HT-29 (cell line): ENCODE results near the gene RFX8. TPM values are rescaled to one million over a fixed set of nuclear protein-coding genes. Genes with fewer than 3 reads are reported as not detected.
"Not testable (repeated sequence)": the region's sequence is repeated elsewhere in the genome, so short reads cannot be mapped to it uniquely, and the experiment has no call there.

Experiments
- DNase-seq: peaks from one replicate; pipeline ENCODE4 v3.0.0-alpha.2; 2015; ENCODE audit warnings: low spot score
- total RNA-seq: library from RNA; depleted of rRNA; stranded (reverse); fragments of >200 nt; shearing (Covaris generic); gene quantifications from 2 replicates; pipeline ENCODE4 v1.2.3, GENCODE V29; 2014

Gene RFX8
- total RNA-seq, 1 experiment from 2014 or later, result not detected

DNA sequence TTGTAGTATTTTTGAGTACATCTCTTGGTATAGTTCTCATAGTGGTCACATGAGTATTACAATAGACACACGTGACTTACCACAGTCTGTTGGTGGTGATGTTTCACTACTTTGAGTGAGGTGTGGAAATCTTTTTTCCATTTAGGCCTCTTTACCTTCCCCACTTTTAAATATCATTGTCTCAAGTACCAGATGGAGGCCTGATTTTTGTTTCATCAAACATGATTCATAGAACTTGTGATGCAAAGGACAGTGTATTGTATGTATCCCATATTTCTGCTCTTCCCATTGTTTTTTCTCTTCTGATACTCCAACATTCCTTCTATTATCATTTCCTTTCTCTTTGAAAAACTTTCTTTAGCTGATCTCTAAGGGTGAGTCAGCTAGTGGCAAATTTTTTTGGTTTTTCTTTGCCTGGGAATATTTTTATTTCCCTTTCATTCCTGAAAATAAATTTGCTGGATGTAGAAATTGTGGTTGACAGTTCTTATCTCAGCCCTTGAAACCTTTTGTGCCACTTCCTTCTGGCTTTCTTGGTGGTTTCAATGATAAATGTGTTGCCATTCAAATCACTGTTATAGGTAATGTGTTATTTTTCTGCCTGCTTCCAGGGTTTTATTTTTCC is 32.8 kb downstream of the RFX8 start:
- no peak for DNase-seq

DNA sequence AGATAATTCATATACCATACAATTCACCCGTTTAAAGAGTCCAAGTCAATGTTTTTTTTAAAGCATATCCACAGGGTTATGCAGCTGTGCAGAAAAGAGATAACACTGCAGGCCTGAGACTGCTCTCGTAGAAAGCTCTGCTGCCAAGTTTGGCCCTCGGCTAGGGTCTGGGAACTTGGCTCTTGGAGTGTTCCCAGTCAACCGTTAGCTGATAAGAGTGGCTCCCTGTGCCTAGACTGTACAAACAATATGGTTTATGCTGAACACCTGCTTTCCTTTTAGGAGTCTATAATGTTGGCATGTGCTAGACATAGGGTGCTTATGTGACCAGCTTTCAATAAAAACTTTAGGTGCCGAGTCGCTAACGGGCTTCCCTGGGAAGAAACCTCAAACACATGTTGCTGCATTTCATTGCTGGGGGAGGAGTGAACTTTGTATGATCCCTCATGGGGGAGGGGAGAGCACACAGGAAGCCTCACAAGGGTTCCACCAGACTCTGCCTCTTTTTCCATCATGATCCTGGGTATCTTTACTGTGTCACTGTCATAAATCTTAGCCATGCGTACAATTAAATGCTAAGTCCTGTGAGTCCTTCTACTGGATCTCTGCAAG is 34.7 kb downstream of the RFX8 start:
- DNase-seq, result no peak

DNA sequence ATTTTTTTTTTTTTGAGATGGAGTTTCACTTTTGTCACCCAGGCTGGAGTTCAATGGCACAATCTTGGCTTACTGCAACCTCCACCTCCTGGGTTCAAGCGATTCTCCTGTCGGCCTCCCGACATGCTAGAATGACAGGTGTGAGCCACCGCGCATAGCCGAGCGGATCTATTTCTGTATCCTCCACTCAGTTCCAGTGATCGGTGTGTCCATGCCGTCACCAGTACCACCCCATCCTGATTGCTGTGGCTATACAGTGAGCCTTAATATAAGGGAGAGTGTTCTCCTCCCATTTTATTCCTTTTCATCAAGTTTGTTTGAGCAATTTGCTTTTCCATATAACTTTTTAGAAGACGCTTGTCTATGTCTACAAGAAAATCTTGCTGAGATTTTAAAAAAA is 35.2 kb downstream of the RFX8 start:
- no peak for DNase-seq

DNA sequence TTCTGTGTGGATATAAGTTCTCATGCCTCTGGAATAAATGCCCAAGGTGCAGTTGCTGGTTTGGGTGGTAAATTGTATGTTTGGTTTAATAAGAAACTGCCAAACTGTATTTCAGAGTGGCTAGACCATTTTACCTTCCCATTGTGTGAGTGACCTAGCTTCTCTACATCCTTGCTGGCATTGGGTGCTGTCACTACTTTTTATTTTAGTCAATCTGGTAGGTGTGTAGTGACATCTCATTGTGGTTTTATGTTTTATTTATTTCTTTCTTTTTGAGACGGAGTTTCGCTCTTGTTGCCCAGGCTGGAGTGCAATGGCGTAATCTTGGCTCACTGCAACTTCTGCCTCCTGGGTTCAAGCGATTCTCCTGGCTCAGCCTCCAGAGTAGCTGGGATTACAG is 36.4 kb downstream of the RFX8 start:
- DNase-seq, result not testable (repeated sequence)

DNA sequence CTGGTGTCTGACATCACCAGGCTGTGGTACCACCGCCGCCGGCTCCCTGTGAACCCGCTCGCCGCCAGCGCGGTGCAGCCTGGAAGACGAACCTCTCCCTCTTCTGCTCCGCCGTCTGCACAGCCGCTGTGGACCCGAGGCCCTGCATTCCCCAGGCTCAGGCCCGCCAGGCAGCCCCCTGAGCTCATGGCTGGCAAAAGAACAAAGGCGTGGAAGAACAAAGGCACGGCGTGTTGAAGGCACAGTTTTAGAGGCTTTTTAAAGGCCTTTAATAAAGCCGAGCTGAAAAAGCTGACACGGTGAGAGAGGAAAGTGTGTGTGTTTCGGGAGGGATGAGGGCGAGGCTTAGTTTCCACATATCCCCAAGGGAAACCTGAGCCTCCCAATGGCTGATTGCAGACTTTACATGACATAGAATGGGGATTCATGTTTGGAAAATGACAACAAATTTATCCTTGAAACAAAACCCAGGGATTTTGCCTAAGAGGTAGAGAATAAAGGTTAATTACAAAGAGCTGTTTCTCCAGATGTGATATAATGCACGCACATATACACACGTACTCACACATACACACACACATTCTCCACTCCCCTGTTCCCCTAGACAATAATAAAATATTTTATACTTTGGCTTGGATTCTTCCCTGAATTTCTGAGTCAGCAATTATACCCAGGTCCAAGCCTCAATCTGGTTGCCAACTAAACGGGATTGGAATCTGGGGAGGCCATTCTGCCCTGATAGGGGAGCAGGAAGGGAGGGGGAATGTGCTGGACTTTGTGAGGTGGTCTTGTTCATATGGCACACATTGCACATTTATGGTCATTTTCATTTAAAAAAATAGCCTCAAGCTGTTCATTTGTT is 39.7 kb downstream of the RFX8 start:
- DNase-seq, result no peak

DNA sequence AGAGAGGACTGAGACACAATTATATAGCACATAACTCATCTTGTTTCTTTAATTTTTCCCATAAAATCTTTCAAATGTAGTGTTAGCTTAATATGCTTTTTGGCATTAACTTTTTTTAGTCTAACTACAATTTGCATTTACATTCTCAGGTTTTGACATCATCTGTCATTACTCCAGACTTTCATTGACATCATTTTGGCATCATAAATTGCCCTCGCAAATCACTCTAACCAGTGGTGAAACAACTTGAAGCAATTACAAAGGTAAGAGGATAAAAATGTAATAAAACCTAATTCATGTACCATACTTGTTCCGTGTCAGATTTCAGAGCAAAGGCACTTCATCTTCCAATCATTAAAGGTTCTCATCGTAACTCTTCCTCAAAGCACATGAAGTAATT is 41.4 kb downstream of the RFX8 start:
- DNase-seq, result no peak

DNA sequence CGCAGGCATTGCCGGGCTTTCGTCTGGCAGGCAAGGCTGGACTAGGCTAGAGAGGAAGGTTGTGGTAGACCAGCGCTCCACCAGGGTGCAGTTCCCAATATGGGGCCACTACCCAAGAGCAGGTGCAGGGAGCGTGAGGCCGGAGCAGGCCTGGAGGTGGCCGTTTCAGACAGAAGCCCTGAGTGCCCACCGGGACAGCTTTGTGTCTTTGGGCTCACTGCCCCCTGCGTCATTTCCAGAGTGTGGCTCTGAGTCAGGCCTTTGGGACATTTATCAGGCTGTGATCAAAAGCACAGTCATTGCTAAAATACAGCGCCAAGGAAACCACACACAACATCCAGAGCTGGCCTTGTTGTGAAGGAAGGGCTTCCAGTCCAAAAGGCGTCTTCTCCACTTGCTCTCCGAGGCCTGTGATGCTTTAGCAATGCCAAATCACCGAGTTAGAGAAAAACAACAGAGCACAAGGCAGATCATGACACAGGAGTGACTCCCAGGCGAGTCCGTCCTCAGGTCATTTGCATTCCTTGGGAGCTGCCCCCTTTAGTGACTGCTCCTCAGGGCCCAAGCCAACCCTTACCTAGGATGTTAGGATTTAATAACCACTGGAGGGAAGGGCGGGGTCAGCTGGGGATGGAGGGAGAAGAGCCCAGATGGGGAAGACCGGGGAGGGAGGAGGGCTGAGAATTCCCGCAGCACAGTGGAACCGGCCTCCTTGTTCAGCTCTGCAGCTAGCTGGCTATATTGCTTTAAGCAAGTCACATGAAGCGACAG is 42.3 kb downstream of the RFX8 start:
- no peak for DNase-seq

DNA sequence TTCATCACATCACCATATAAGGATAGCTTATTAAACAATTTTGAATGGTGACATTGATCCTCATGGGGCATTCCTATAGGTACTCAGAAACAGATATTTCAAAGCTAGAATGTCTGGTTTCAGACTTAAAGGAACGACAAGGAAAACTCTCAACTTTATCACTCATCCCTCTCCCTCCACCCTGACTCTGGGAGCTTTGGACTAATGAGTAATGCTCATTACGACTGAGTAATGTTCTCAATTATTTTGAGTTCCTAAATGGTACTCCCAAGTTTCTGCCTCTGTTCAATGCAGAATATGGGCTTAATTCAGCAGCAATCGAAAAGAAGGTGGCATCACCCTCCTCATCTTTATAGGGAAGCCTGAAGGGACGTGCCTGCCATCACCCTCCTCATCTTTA is 43.4 kb downstream of the RFX8 start:
- DNase-seq, result no peak

DNA sequence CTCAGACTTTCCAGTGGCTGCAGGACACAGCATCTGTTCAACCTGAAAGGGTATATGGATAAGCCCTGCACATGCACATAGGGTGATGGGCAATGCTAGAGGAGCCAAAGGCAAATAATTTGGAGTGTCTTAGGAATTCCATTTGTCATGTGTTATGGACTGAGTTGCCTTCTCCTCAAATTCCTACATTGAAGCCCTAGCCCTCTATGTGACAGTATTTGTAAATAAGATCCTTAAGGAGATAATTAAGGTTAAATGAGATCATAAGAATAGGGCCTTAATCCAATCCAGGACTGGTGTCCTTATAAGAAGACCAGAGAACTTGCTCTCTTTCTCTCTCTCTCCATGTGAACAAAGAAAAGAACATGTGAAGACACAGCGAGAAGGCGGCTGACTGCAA is 44.8 kb downstream of the RFX8 start:
- no peak for DNase-seq

DNA sequence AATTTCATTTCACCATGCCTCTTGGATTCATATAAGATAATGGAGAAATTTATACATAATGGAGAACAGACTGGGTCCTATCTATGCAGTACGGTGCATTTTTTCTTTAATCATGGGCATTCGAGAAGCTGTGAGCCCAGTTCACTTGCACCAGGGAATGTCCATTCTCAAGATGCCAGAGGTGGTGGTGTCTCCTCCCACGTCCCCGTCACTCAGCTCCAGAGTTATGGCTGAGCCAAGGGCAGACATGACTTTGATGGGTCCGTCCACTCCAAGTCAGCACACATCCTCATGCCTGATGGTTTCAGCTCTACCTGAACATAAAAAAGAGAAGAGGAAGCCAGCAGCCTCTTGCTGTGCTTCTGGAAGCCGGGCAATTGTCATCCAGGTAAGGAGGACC is 45.5 kb downstream of the RFX8 start:
- DNase-seq, result no peak

DNA sequence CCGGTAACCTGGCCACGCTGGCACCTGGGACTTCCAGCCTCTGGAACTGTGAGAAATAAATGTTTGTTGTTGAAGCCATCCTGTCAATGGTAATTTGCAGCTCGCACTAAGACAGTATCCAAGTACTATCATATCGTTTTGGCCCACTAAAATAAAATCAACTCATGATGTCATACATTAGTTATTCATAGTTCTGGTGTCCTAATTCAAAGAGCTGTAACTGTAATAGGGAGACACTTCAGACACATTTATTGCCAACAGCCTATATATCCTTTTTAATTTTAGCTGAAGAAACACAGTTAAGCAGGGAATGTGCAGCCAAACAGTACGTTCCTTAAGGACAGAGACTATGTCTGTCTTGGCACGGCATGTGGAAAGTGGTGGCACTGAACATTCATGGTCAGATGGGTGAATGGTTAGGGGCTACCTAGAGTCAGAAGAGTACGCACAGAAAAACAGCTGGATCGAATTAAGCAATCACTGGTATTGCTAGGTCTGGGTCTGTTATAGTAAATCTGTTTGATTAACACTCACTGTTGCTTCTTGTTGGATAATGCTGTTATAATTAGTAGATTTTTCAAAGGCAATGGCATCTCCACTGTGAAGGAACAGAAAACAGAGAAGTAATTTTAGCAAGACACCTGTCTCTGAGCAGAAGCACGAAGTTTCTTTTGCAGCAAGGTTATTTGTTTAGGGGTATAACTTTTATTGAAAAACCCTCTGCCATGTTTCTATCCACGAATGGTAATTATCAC is 46.3 kb downstream of the RFX8 start:
- DNase-seq, result no peak

DNA sequence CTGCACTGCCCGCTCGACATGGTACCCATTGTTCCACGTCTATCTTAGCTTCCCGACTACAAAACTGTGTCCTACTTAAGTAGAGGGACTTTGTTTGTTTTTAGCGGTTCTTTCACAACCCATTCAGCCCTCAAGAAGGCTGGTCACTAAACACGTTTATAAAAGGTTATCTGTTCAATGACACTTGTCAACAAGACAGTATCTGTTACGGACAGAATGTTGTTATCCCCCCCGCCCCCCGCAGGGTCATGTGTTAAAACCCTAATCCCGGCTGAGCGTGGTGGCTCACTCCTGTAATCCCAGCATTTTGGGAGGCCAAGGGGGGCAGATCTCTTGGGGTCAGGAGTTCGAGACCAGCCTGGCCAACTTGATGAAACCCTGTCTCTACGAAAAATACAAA is 47.2 kb downstream of the RFX8 start:
- DNase-seq, result no peak

DNA sequence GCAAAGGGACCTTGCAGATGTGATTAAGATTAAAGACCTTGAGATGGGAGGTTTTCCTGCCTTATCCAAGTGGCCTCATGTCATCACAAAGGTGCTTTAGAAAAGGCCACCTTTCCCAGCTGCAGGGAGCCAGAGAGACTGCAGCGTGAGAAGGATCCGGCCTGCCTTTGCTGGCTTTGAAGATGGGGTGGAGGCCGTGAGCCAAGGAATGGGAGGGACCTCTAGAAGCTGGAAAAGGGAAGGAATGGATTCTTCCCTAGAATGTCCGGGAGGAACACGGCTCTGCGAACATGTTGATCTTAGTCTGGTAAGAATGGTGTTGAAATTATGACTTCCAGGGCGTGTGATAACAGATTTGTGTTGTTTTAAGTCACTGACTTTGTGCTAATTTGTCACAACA is 47.7 kb downstream of the RFX8 start:
- no peak for DNase-seq

DNA sequence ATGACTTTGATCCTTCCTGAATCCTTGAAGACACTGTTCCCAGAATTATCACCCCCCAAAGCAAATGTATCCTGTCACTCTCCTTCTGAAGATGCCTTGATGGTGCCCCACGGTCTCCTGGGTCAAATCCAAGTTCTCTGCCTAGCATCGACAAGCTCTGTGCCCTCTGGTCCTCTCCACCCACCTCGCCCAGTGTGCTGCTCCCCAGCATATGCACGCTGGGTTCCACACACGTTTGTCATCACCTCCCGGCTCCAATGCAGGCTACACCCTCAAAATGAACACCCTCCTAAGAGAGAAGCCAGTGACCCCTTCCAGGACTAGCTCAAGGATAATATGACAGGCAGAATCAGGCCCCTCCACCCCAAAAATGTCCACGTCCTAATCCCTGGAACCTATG is 48.1 kb downstream of the RFX8 start:
- DNase-seq, result no peak

DNA sequence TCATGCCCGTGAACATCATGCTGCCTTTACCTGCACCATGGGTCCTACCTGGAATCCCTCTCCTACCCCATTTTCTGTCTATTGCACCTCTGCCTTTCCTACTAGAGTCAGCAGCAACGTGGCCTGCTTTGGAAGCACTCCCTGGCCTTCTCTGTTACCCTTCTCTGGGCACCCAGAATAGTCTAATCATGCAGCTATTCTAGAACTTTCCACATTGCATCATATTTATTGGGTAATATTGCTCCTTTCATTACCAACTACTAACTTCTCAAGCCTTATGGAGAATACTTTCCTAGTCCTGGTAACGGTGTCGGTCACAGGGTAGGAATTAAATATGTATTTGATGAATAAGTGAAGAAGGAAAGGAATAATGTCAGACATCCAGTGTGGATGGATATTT is 54.3 kb downstream of the RFX8 start:
- no peak for DNase-seq

DNA sequence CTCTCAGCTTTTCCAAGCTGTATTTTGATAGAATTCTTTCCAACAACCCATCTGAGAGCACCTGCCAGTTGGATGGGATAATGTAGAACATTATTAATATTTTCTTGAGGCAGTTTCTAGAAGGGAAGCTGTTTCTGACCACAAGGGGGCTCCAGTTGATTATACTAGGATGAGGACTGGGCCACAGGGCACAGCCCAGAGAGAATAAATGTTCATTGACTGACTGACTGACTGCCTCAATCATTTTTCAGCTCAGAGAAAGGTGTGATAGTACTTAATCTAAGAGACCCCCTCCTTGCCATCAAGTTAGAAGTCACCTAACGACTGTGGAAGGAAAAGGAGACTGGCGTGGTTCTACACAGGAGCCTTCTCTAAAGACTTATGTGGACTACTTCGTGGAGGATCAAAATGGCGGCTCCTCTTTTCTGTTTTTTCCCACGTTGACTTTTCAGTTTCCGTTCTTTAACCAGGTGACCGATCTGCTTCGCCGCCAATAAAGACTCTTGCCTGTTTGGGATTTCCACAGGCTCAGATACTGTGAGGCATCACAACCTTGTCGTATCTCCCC is 55.7 kb downstream of the RFX8 start:
- peak; percentile 81 for DNase-seq

DNA sequence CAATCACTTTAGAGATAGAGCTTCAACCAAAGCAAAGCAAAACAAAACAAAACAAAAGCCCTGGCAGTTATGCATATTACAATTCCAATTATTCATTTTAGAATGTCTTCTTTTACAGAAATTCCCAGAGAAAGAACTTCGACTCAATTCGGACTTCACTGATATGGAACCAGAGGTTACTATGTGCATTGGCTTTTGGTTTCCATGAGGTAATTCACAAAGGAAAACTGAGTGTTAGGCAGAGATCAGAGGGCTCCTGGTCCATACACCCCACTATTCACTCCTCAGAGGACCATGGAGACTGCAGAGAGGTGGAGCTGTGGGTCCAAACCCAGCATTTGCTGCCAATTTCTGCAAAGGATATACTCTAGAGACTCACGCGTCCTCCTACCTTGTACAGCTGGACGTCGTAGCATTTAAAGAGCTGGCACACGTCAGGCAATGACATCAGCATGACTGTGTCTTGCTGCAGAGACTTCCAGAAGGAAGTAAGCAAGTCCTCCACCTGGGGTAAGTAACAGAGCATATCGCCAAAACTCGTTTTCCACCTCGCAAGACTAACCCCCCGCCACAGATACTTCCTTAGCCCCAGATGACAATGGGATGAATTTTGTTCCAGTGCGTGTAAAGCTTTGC is 56.3 kb downstream of the RFX8 start:
- no peak for DNase-seq

DNA sequence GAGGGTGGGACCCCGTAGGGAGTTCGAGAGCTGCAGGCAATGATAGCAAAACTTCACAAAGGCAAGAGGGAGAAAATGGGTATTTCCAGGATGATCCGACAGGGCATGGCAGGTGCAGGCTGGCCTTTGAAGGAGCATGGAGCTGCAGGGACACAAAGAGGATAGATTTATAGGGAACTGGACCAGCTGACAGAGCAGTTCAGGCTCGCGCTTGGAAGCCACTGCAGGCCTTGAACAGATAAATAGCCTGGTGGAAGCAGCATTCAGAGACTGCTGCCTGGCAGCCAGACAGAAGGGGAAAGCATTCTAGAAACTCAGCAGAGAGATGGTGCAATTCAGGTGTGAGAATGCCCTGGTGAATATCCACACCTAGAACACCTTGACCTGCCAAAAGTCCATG is 58.3 kb downstream of the RFX8 start:
- DNase-seq, result no peak

DNA sequence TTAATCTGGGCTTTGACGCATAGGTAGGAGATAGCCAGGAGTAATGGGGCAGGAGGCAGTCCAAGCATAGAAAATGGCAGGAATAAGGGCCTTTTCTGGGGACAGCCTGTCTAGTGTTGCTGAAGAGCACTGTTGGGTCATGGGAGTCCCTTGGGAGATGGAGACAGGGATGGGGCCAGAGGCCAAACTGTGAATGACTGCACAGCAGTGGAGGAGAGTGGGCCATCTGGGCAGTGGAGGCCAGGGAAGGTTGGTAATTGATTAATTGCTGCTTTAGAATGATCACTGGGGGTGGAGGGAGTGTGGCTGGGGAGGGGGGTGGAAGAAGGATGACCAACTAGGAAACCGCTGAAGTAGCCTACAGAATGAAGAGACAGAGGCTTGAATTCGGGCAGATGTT is 59.0 kb downstream of the RFX8 start:
- no peak for DNase-seq

DNA sequence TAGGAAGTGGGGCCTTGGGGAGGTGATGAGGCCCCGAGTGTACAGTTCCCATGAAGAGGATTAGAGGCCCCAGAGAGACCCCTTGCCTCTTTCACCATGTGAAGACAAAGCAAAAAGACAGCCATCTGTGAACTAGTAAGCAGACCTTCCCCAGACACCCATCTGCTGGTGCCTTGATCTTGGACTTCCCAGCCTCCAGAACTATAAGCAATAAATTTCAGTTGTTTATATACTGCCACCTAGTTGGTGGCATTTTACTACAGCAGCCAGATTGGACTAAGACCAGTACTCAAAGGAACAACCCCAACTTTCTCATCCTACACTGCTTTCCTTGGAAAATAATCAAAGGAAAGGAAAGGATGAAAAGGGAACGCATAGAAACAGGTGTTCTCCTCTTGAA is 59.7 kb downstream of the RFX8 start:
- no peak for DNase-seq
